Measurements from ENCODE around the gene ITIH1.

Gene ITIH1

GRCh38 chr3:52809149-52809548 lies 31.8 kb downstream of the ITIH1 start:
- H2AFZ ChIP-seq (ENCODE audit: low read length), result no peak overlapping the region
- H4K20me1 ChIP-seq (ENCODE audit: insufficient read depth, low read length), result no peaks in the 10 kb centered on the region
- no peaks in the 10 kb centered on the region for H3F3A ChIP-seq (ENCODE audit: insufficient read depth, low read length)
- H3K4me2 ChIP-seq (ENCODE audit: low read depth, low read length), result no peak overlapping the region
- H3K27ac ChIP-seq (ENCODE audit: low read length), result no peak overlapping the region
- H3K4me1 ChIP-seq (ENCODE audit: low read length), result no peaks in the 10 kb centered on the region
- H3K36me3 ChIP-seq (replicated peaks; ENCODE audit: insufficient read depth, low read length), result no peaks in the 10 kb centered on the region
- H3K9ac ChIP-seq (ENCODE audit: low read length), result no peak overlapping the region
- no peaks in the 10 kb centered on the region for H3K79me2 ChIP-seq (ENCODE audit: low read length)
- no peaks in the 10 kb centered on the region for H3K27me3 ChIP-seq (replicated peaks; ENCODE audit: insufficient read depth, low read length)
- TF ChIP-seq, protein P1, sequence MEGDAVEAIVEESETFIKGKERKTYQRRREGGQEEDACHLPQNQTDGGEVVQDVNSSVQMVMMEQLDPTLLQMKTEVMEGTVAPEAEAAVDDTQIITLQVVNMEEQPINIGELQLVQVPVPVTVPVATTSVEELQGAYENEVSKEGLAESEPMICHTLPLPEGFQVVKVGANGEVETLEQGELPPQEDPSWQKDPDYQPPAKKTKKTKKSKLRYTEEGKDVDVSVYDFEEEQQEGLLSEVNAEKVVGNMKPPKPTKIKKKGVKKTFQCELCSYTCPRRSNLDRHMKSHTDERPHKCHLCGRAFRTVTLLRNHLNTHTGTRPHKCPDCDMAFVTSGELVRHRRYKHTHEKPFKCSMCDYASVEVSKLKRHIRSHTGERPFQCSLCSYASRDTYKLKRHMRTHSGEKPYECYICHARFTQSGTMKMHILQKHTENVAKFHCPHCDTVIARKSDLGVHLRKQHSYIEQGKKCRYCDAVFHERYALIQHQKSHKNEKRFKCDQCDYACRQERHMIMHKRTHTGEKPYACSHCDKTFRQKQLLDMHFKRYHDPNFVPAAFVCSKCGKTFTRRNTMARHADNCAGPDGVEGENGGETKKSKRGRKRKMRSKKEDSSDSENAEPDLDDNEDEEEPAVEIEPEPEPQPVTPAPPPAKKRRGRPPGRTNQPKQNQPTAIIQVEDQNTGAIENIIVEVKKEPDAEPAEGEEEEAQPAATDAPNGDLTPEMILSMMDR (IDR thresholded peaks at IDR 0.05; ENCODE audit: low read length), result no peak
- TF ChIP-seq EZH2 (optimal IDR thresholded peaks at IDR 0.05; ENCODE audit: low read depth, low read length) (no peak), EZH2phosphoT487 (IDR thresholded peaks at IDR 0.05; ENCODE audit: low read length) (no peak)
- no peak overlapping the region for H3K4me3 ChIP-seq (ENCODE audit: low read length)
- H3K9me2 ChIP-seq (replicated peaks; ENCODE audit: insufficient read depth, low read length), result no peaks in the 10 kb centered on the region
- H3K9me3 ChIP-seq (replicated peaks; ENCODE audit: insufficient read depth, low read length), result no peaks in the 10 kb centered on the region
- DNase-seq, result no peak

GRCh38 chr3:52809662-52810377 lies 32.4 kb downstream of the ITIH1 start:
- DNase-seq, result no peak
- no peak overlapping the region for H3K27ac ChIP-seq (ENCODE audit: low read length)
- H3K9me3 ChIP-seq (replicated peaks; ENCODE audit: insufficient read depth, low read length), result no peaks in the 10 kb centered on the region
- TF ChIP-seq EZH2phosphoT487 (IDR thresholded peaks at IDR 0.05; ENCODE audit: low read length) (no peak), EZH2 (optimal IDR thresholded peaks at IDR 0.05; ENCODE audit: low read depth, low read length) (no peak)
- TF ChIP-seq, protein P1 (IDR thresholded peaks at IDR 0.05; ENCODE audit: low read length), result no peak
- no peaks in the 10 kb centered on the region for H3K9me2 ChIP-seq (replicated peaks; ENCODE audit: insufficient read depth, low read length)
- H3K27me3 ChIP-seq (replicated peaks; ENCODE audit: insufficient read depth, low read length), result no peaks in the 10 kb centered on the region
- H4K20me1 ChIP-seq (ENCODE audit: insufficient read depth, low read length), result no peaks in the 10 kb centered on the region
- no peaks in the 10 kb centered on the region for H3F3A ChIP-seq (ENCODE audit: insufficient read depth, low read length)
- H3K9ac ChIP-seq (ENCODE audit: low read length), result no peak overlapping the region
- H3K79me2 ChIP-seq (ENCODE audit: low read length), result no peaks in the 10 kb centered on the region
- no peaks in the 10 kb centered on the region for H3K36me3 ChIP-seq (replicated peaks; ENCODE audit: insufficient read depth, low read length)
- no peak overlapping the region for H3K4me2 ChIP-seq (ENCODE audit: low read depth, low read length)
- H3K4me1 ChIP-seq (ENCODE audit: low read length), result no peaks in the 10 kb centered on the region
- H2AFZ ChIP-seq (ENCODE audit: low read length), result no peak overlapping the region
- no peak overlapping the region for H3K4me3 ChIP-seq (ENCODE audit: low read length)

DNA sequence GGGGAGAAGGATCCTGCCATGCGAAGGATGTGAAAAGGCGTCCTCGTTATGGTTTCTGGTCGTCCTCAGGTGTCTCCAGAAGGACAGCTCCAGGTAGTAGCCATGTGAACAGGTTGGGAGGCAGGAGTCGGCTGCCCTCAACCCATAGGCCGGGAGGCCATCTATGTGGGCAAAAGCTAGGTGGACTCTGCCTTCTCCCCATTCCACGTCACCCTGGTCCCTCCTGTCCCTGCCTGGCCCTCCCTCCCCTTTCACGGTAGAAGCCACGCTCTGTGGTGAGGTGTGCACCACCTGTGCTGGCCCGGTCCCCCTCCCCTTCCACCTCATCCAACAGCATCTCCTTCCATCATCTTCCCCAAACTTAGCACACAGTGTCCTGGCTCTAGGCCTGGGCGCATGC lies 33.5 kb downstream of the ITIH1 start:
- no peak for TF ChIP-seq EZH2phosphoT487 (IDR thresholded peaks at IDR 0.05; ENCODE audit: low read length)
- no peak for TF ChIP-seq EZH2 (optimal IDR thresholded peaks at IDR 0.05; ENCODE audit: low read depth, low read length)
- TF ChIP-seq, protein P1 (IDR thresholded peaks at IDR 0.05; ENCODE audit: low read length), result no peak
- no peak for DNase-seq
- no peaks in the 10 kb centered on the region for H3K9me2 ChIP-seq (replicated peaks; ENCODE audit: insufficient read depth, low read length)
- no peaks in the 10 kb centered on the region for H3K79me2 ChIP-seq (ENCODE audit: low read length)
- H4K20me1 ChIP-seq (ENCODE audit: insufficient read depth, low read length), result no peaks in the 10 kb centered on the region
- no peaks in the 10 kb centered on the region for H3K36me3 ChIP-seq (replicated peaks; ENCODE audit: insufficient read depth, low read length)
- no peak overlapping the region for H3K27ac ChIP-seq (ENCODE audit: low read length)
- H3F3A ChIP-seq (ENCODE audit: insufficient read depth, low read length), result no peaks in the 10 kb centered on the region
- no peak overlapping the region for H3K4me3 ChIP-seq (ENCODE audit: low read length)
- no peaks in the 10 kb centered on the region for H3K27me3 ChIP-seq (replicated peaks; ENCODE audit: insufficient read depth, low read length)
- H3K9me3 ChIP-seq (replicated peaks; ENCODE audit: insufficient read depth, low read length), result no peaks in the 10 kb centered on the region
- H3K4me2 ChIP-seq (ENCODE audit: low read depth, low read length), result no peak overlapping the region
- no peak overlapping the region for H3K9ac ChIP-seq (ENCODE audit: low read length)
- no peak overlapping the region for H2AFZ ChIP-seq (ENCODE audit: low read length)
- no peaks in the 10 kb centered on the region for H3K4me1 ChIP-seq (ENCODE audit: low read length)

Data from MM.1S (cell line).